Measurements from ENCODE around the gene NHSL2. TPM values are rescaled to one million over a fixed set of nuclear protein-coding genes. Genes with fewer than 3 reads are reported as not detected.

Gene NHSL2
- total and polyA plus RNA-seq, 8 donors: under 0.01 to 6.4 (median 1.7) TPM

DNA sequence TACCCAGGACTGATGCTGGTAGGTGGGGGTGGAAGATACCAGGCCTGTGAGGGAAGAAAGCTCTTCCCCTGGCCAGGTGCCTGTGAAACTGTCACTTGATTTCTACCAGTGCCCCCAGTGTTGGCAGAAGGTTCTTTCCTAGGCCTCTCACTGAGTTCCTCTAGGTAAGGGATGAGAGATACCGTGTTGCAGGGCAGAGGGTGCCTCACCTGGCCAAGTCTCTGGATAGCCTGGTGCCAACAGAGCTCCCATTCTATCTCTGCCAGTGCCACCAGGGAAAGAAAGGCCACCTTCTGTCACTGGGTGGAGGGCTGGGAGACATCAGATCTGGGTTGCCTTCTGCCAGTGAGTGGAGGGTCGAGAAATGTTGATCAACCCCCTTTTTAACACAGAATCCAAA lies 127.0 kb downstream of the NHSL2 start:
- no peak for DNase-seq

GRCh38 chrX:72038016-72038415 lies 127.4 kb downstream of the NHSL2 start:
- Histone ChIP-seq H3K27me3 (no peaks in the 10 kb centered on the region), H3K36me3 (no peaks in the 10 kb centered on the region), H3K9me3 (peaks cover 0 to 18% (median 4%) of the 10 kb centered on the region in 4 donors), H3K4me3 (no peak overlapping the region), H3K27ac (no peak overlapping the region), H3K4me1 (peaks cover 0 to 4% (median 0%) of the 10 kb centered on the region in 4 donors)
- TF ChIP-seq, protein P1, sequence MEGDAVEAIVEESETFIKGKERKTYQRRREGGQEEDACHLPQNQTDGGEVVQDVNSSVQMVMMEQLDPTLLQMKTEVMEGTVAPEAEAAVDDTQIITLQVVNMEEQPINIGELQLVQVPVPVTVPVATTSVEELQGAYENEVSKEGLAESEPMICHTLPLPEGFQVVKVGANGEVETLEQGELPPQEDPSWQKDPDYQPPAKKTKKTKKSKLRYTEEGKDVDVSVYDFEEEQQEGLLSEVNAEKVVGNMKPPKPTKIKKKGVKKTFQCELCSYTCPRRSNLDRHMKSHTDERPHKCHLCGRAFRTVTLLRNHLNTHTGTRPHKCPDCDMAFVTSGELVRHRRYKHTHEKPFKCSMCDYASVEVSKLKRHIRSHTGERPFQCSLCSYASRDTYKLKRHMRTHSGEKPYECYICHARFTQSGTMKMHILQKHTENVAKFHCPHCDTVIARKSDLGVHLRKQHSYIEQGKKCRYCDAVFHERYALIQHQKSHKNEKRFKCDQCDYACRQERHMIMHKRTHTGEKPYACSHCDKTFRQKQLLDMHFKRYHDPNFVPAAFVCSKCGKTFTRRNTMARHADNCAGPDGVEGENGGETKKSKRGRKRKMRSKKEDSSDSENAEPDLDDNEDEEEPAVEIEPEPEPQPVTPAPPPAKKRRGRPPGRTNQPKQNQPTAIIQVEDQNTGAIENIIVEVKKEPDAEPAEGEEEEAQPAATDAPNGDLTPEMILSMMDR (IDR thresholded peaks at IDR 0.05): no peak
- TF ChIP-seq EP300 (IDR thresholded peaks at IDR 0.05): no peak
- no peak for TF ChIP-seq POLR2A (IDR thresholded peaks at IDR 0.05)
- no peak for TF ChIP-seq POLR2AphosphoS5 (IDR thresholded peaks at IDR 0.05)
- DNase-seq: no peak
- WGBS, 5 donors: 76 to 85% (median 77%) methylated on average over 2 to 4 of the region's 4 CpGs
- intact Hi-C loops (cut with DNase I; ENCODE audit: low total_unique reads): no loop called here

More for the DNA sequence above, 127.0 kb downstream of the NHSL2 start:
- peaks cover 0 to 4% (median 0%) of the 10 kb centered on the region in 4 donors for H3K4me1 ChIP-seq
- peaks cover 0 to 22% (median 4%) of the 10 kb centered on the region in 4 donors for H3K9me3 ChIP-seq
- no peak for TF ChIP-seq EP300 (IDR thresholded peaks at IDR 0.05)
- no peak overlapping the region for H3K27ac ChIP-seq
- WGBS, 5 donors: 75 to 95% (median 79%) methylated on average over 2 of the region's 2 CpGs
- intact Hi-C loops (cut with DNase I; ENCODE audit: low total_unique reads): no loop called here
- no peak overlapping the region for H3K4me3 ChIP-seq
- no peaks in the 10 kb centered on the region for H3K27me3 ChIP-seq
- no peaks in the 10 kb centered on the region for H3K36me3 ChIP-seq

DNA sequence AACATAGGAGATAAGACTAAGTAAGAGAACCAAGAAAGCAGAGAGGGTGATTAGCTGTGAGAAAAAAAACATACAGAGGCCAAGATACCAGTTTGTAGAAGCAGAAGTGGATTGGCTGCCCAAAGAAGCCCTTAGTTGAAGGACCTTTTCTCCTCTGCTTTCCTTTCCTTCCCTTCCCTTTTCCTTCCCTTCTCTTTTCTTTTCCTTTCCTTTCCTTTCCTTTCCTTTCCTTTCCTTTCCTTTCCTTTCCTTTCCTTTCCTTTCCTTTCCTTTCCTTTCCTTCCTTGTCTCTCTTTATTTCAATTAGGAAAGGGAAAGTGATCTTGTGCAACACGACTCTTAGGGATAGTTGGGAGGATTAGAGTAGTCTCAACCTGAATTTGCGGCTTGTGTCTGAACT lies 128.2 kb downstream of the NHSL2 start:
- no peak for TF ChIP-seq POLR2AphosphoS5 (IDR thresholded peaks at IDR 0.05)
- TF ChIP-seq, protein P1 (IDR thresholded peaks at IDR 0.05): no peak
- no peak for TF ChIP-seq POLR2A (IDR thresholded peaks at IDR 0.05)
- TF ChIP-seq EP300 (IDR thresholded peaks at IDR 0.05): no peak
- H3K36me3 ChIP-seq: no peaks in the 10 kb centered on the region
- H3K27me3 ChIP-seq: no peaks in the 10 kb centered on the region
- WGBS, 5 donors: 71 to 86% (median 80%) methylated on average over 2 of the region's 2 CpGs
- DNase-seq: no peak
- peaks cover 0 to 9% (median 4%) of the 10 kb centered on the region in 4 donors for H3K9me3 ChIP-seq
- H3K4me3 ChIP-seq: no peak overlapping the region
- no peak overlapping the region for H3K27ac ChIP-seq
- intact Hi-C loops (cut with DNase I; ENCODE audit: low total_unique reads): no loop called here
- H3K4me1 ChIP-seq: peaks cover 0 to 4% (median 0%) of the 10 kb centered on the region in 4 donors

- peak overlapping the region in 3 of 5 donors; percentile 22 to 72 (median 72) for H3K27ac ChIP-seq
- H3K4me3 ChIP-seq: no peak overlapping the region
- WGBS, 5 donors: 47 to 86% (median 69%) methylated on average over 2 to 5 of the region's 5 CpGs
- peaks cover 0 to 8% (median 3%) of the 10 kb centered on the region in 4 donors for H3K9me3 ChIP-seq
- H3K27me3 ChIP-seq: peaks cover 0 to 5% (median 0%) of the 10 kb centered on the region in 3 donors
- no peak for DNase-seq
- no peaks in the 10 kb centered on the region for H3K36me3 ChIP-seq
- intact Hi-C loops (cut with DNase I; ENCODE audit: low total_unique reads): no loop called here
- peaks cover 0 to 12% (median 7%) of the 10 kb centered on the region in 4 donors for H3K4me1 ChIP-seq
- no peak for TF ChIP-seq EP300 (IDR thresholded peaks at IDR 0.05)
- TF ChIP-seq POLR2A (IDR thresholded peaks at IDR 0.05): no peak
- TF ChIP-seq, protein P1 (IDR thresholded peaks at IDR 0.05): no peak
- no peak for TF ChIP-seq POLR2AphosphoS5 (IDR thresholded peaks at IDR 0.05)
Observed at GRCh38 chrX:72040506-72040905, 129.9 kb downstream of the NHSL2 start.

DNA sequence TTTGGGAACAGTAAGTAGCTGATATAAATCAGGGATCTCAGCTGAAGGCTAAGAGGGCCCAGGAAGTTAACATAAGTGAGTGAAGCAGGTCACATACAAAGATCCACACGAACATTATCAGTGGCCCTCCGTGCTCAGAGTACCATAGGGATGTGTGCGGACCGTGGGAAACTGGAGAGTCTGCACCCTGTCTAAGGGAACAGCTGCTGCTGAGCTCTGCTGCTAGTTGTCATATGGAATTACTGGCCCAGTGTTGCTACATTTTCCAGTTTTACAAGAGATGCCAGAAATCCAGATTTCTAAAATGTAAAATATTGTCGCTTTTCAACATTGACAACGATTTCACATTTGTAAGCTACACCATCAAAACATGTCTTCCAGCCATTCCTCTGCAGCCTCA lies 130.5 kb downstream of the NHSL2 start:
- H3K4me1 ChIP-seq: peaks cover 3 to 18% (median 13%) of the 10 kb centered on the region in 4 donors
- peaks cover 0 to 4% (median under 1%) of the 10 kb centered on the region in 4 donors for H3K9me3 ChIP-seq
- DNase-seq: no peak
- H3K4me3 ChIP-seq: no peak overlapping the region
- intact Hi-C loops (cut with DNase I; ENCODE audit: low total_unique reads): no loop called here
- no peaks in the 10 kb centered on the region for H3K36me3 ChIP-seq
- TF ChIP-seq POLR2A (IDR thresholded peaks at IDR 0.05) (no peak), POLR2AphosphoS5 (IDR thresholded peaks at IDR 0.05) (no peak)
- peak overlapping the region in 4 of 5 donors; percentile 54 to 72 (median 69) for H3K27ac ChIP-seq
- H3K27me3 ChIP-seq: peaks cover 0 to 5% (median 0%) of the 10 kb centered on the region in 3 donors
- WGBS, 5 donors: 63 to 79% (median 77%) methylated on average over 6 of the region's 6 CpGs
